Adrenal gland (tissue), 12 donors: ENCODE data around the gene PIGU. TPM values are rescaled to one million over a fixed set of nuclear protein-coding genes. Genes with fewer than 3 reads are reported as not detected.

Experiments used
- DNase-seq, 7 donors: peaks; one replicate each; pipeline ENCODE4 v3.0.0-alpha.2; 2019 to 2020
- H3K27ac ChIP-seq, 5 donors: fragments of 200-600 bp; sonication (generic) in 4 of 5; 1 replicate in 3 of 5; 2 replicates in 2 of 5; pipeline versions ENCODE4 v1.5.1 to v1.8.0; 2016 to 2020; ENCODE audit warnings: mild to moderate bottlenecking in 1 of 5
- H3K27me3 ChIP-seq: fragments of 200-600 bp; 2 replicates; pipeline ENCODE4 v1.8.0; 2021
- H3K36me3 ChIP-seq, 2 donors: fragments of 200-600 bp; replicated peaks in 1 of 2; 1 replicate in 1 of 2; 2 replicates in 1 of 2; pipeline versions ENCODE4 v1.5.1 to v1.8.0; 2018 to 2022
- H3K4me1 ChIP-seq, 2 donors: fragments of 200-600 bp; replicated peaks in 1 of 2; 1 replicate in 1 of 2; 2 replicates in 1 of 2; pipeline versions ENCODE4 v1.5.1 to v1.8.0; 2018 to 2021
- H3K4me3 ChIP-seq, 4 donors: fragments of 200-600 bp; sonication (generic) in 3 of 4; one replicate each; pipeline ENCODE4 v1.5.1; 2016 to 2018
- H3K9me3 ChIP-seq, 3 donors: fragments of 200-600 bp; sonication (generic) in 1 of 3; replicated peaks in 1 of 3; 1 replicate in 2 of 3; 2 replicates in 1 of 3; pipeline versions ENCODE4 v1.5.1 to v1.8.0; 2016 to 2021
- CTCF ChIP-seq, 6 experiments: fragments of 450-650 bp in 4 of 6; fragments of 200-600 bp in 2 of 6; sonication (generic) in 1 of 6; IDR thresholded peaks; 1 replicate in 5 of 6; 2 replicates in 1 of 6; pipeline versions ENCODE4 v1.5.1 to v1.8.0; 2016 to 2021; ENCODE audit warnings: antibody characterized with exemption in 6 of 6, mild to moderate bottlenecking in 2 of 6, moderate library complexity in 1 of 6
- POLR2A ChIP-seq, 2 donors: fragments of 450-650 bp; IDR thresholded peaks; one replicate each; pipeline ENCODE4 v1.6.1; 2017; ENCODE audit warnings: antibody characterized with exemption in 2 of 2, mild to moderate bottlenecking in 2 of 2, moderate library complexity in 1 of 2
- WGBS, 4 donors: extraction: QIAGEN DNeasy Blood & Tissue Kit in 2 of 4; methylation state at CpG; one replicate each; pipeline versions ENCODE4 v1.1.5 to v1.1.7; 2013 to 2017; 5-methylcytosine and 5-hydroxymethylcytosine counted together
- intact Hi-C, 2 donors: fragments of 100-400 bp; cut with DNase I; formaldehyde crosslinking; loops; one replicate each; pipeline versions ENCODE4 v1.14.1 to v1.15.0; 2022 to 2023
- polyA plus RNA-seq, 3 donors: library from polyadenylated mRNA; stranded (reverse); fragments of 200-250 nt in 2 of 3; fragments of 350-450 nt in 1 of 3; fragmentation: Illumina TruSeq in 1 of 3; extraction: RNeasy Lipid Tissue Mini Kit (QIAGEN cat#74804) in 1 of 3; gene quantifications; one replicate each; pipeline ENCODE4 v1.2.3, GENCODE V29; 2013 to 2014
- total RNA-seq, 9 donors: library from RNA; depleted of rRNA in 4 of 9; stranded (reverse); fragments of >200 nt in 4 of 9; fragments of 120-200 nt in 1 of 9; fragmentation: NEBNext Ultra II Directional in 1 of 9; extraction: Animal tissue kit (Norgen Biotek cat#: 25700) in 1 of 9; gene quantifications; one replicate each; pipeline versions ENCODE4 v1.1.0 to v1.2.4, GENCODE V29; 2013 to 2023
- donor health status: healthy with polysubstance abuse.
- donor health status: Bipolar disorder and iron deficiency.
- donor health status: DM: yes; HTN: yes; CAD: no.
- donor health status: DM: no; HTN: no; CAD: no.
- donor health status: DM: no; HTN: no; CAD: no.
- donor health status: DM: yes; HTN: yes; CAD: no.

The PIGU gene
- total and polyA plus RNA-seq, 12 donors, result 16.8 to 64.1 (median 23.1) TPM

DNA sequence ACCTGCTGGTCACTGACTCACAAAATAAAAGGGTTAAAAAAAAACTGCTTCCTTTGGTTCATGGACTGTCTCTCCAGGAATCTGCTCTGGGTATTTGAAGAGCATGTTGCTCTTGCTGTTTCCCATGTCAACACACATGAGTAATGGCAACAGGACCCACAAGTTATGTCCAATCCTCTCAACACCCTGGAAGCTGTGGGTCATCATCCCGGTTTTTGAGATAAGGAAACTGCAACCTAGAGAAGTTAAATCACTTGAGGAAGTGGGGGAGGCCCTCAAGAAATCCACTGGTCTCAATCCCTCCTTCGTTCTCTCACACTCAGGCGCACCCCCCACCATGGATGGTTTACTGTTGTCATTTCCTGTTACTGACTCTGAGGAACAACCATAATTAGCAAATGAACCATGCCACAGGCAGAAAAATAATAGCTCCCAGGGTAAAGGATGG is 106.0 kb downstream of the PIGU start:
- 46 to 58% (median 52%) methylated on average over 3 of the region's 3 CpGs for WGBS, 4 donors
- Histone ChIP-seq H3K27me3 (no peaks in the 10 kb centered on the region), H3K36me3 (peaks cover 0 to 11% of the 10 kb centered on the region in 2 donors), H3K27ac (no peak overlapping the region), H3K4me3 (no peak overlapping the region), H3K9me3 (no peaks in the 10 kb centered on the region), H3K4me1 (no peaks in the 10 kb centered on the region)
- DNase-seq, result peak in 1 of 7 donors; percentile 43
- intact Hi-C loops, result loop anchor here (10.0 kb wide), 1 partner anchor 134 kb away; the partner anchor contains the start of gene TP53INP2 (in 2 of the 2)
- TF ChIP-seq CTCF (IDR thresholded peaks at IDR 0.05), result no peak
- TF ChIP-seq POLR2A (IDR thresholded peaks at IDR 0.05), result no peak

DNA sequence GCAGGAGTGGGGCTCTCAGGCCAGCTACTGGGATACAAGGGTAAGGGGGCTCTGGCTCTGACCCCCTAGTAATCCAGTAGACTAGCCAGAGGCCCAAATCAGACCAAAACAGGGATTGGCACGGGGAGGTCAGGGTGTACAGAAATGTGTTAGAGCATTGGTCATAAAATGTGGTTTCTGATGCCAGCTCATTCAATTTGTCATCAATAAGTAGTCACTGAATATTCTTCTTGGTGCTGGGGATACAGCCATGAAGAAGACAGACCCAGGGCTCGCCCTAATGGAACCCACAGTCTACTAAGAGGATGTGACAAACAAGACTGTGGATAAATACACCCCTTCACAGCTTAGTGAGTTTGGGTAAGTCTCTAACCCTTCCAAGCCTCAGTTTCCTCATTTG is 107.3 kb downstream of the PIGU start:
- no peak for DNase-seq
- Histone ChIP-seq H3K4me3 (no peak overlapping the region), H3K9me3 (no peaks in the 10 kb centered on the region), H3K36me3 (peaks cover 0 to 7% of the 10 kb centered on the region in 2 donors), H3K4me1 (no peaks in the 10 kb centered on the region), H3K27ac (no peak overlapping the region), H3K27me3 (no peaks in the 10 kb centered on the region)
- 89 to 98% (median 95%) methylated on average over 2 of the region's 2 CpGs for WGBS, 4 donors
- TF ChIP-seq POLR2A (IDR thresholded peaks at IDR 0.05) (no peak), CTCF (IDR thresholded peaks at IDR 0.05) (no peak)
- intact Hi-C loops, result no loop called here

DNA sequence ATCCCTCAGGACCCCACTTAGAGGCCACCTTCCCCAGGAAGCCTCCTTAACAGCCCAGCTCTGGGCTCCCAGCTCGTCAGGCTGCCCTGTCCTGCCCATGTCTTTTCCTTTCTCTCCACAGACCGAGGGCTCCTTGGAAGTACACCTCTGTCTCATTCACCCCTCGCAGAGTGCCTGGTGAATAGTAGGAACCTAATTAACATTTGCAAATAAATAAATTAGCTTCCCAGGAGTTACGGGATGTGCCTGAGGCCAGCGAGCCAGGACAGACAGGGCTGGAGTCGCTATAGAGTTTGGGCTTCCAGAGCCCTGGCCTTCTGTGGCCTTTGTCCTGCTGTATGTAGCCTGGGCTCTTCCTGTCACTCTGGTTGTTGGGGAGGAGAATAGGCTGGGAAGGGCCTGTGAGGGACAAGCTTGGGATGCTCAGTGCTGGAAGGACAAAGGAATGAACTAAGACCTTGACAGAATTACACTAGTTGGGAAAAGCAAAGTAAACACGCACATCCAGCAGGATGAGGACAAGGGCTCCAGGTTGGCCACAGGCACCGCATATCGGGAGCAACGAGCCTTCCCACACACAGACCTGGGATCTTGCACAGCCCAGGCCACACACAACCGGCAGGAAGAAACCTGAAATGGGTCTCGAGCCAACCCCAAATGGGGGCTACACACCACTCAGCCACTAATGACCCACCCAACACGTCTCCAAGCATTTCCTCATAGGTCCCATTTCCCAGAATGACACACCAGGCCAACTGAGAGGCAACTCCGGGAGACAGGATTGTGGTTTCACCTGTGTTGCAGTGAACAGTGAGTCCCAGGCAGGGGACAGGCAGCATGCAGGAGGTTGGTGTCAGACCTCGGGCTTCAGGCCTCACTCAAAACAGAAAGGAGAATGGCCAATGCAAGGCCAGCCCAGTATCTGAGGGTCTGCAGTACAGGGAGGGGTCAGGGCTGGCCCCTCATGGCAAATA is 108.7 kb downstream of the PIGU start:
- Histone ChIP-seq H3K36me3 (no peaks in the 10 kb centered on the region), H3K4me3 (no peak overlapping the region), H3K27ac (no peak overlapping the region), H3K27me3 (no peaks in the 10 kb centered on the region), H3K9me3 (no peaks in the 10 kb centered on the region), H3K4me1 (no peaks in the 10 kb centered on the region)
- intact Hi-C loops, result no loop called here
- TF ChIP-seq POLR2A (IDR thresholded peaks at IDR 0.05), result no peak
- TF ChIP-seq CTCF (IDR thresholded peaks at IDR 0.05), result no peak
- no peak for DNase-seq
- 89 to 94% (median 92%) methylated on average over 11 to 15 of the region's 15 CpGs for WGBS, 4 donors

DNA sequence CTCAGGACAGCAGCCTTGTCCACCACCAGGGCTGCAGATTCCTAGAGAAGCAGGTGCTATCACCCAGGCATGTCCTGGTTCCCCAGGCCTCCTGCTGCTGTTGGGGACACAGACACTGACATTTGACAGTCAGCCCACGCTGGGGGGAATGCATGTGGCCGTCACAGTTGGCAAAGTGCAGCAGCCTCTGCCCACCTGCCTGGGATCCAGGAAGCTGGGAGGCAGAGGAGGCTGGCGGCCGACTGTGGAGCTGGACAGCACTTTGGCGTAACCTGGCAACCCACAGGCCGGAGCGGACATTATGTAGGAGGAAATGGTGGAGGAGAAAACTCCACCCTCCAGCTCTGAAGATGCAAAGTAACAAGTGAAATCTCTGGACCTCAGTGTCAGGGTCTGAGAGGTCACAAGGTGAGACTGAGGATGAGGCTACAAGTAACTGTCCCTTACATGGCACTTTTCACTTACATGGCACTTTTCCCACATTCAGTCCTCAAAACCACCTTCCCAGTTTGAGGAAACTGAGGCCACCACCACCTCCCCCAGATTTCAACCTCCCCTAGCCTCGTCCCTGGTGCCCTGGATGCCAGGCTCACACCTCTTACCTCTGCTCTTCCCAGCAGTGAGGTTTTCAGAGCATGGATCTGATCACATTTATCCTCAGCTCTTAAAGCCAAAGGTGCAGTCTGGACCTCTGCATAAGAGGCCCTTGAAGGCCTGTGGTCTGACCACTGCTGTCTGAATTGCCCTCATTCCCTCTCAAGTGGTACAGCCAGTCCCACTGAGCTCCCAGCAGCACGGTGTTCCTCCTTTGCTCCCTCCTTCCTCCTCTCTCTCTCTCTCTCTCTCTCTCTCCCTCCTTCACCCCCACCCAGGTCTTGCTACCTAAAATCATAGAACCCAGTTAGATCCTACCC is 109.7 kb downstream of the PIGU start:
- no peaks in the 10 kb centered on the region for H3K9me3 ChIP-seq
- no peaks in the 10 kb centered on the region for H3K36me3 ChIP-seq
- no peak overlapping the region for H3K4me3 ChIP-seq
- 84 to 98% (median 92%) methylated on average over 5 to 9 of the region's 9 CpGs for WGBS, 4 donors
- no peak for DNase-seq
- no peak for TF ChIP-seq CTCF (IDR thresholded peaks at IDR 0.05)
- no peak for TF ChIP-seq POLR2A (IDR thresholded peaks at IDR 0.05)
- no peak overlapping the region for H3K27ac ChIP-seq
- intact Hi-C loops, result no loop called here
- H3K27me3 ChIP-seq, result no peaks in the 10 kb centered on the region
- no peaks in the 10 kb centered on the region for H3K4me1 ChIP-seq
